Measurements from ENCODE around the gene CATSPERE. TPM values are rescaled to one million over a fixed set of nuclear protein-coding genes. Genes with fewer than 3 reads are reported as not detected.

Gene CATSPERE
- total RNA-seq, 1 experiment from 2014 or later: 1.3 TPM

- no TSS peak for BruUV-seq (replicated peaks)
- H3K4me3 Mint-ChIP-seq (ENCODE audit: low read depth, unreplicated experiment): no peak overlapping the region
- H3K27ac Mint-ChIP-seq (ENCODE audit: unreplicated experiment): no peak overlapping the region
- no peak for DNase-seq
- H3K27me3 Mint-ChIP-seq (ENCODE audit: unreplicated experiment): no peaks in the 10 kb centered on the region
- H3K4me1 Mint-ChIP-seq (ENCODE audit: low read depth, unreplicated experiment): no peaks in the 10 kb centered on the region
- TF ChIP-seq, protein P1, sequence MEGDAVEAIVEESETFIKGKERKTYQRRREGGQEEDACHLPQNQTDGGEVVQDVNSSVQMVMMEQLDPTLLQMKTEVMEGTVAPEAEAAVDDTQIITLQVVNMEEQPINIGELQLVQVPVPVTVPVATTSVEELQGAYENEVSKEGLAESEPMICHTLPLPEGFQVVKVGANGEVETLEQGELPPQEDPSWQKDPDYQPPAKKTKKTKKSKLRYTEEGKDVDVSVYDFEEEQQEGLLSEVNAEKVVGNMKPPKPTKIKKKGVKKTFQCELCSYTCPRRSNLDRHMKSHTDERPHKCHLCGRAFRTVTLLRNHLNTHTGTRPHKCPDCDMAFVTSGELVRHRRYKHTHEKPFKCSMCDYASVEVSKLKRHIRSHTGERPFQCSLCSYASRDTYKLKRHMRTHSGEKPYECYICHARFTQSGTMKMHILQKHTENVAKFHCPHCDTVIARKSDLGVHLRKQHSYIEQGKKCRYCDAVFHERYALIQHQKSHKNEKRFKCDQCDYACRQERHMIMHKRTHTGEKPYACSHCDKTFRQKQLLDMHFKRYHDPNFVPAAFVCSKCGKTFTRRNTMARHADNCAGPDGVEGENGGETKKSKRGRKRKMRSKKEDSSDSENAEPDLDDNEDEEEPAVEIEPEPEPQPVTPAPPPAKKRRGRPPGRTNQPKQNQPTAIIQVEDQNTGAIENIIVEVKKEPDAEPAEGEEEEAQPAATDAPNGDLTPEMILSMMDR (IDR thresholded peaks at IDR 0.05; ENCODE audit: unreplicated experiment): no peak
- CTCF ChIA-PET: no interaction called here
- intact Hi-C loops (cut with micrococcal nuclease; ENCODE audit: unreplicated experiment): no loop called here
- H3K9me3 Mint-ChIP-seq (ENCODE audit: low read depth, unreplicated experiment): no peaks in the 10 kb centered on the region
- H3K36me3 Mint-ChIP-seq (ENCODE audit: insufficient read depth, unreplicated experiment): no peaks in the 10 kb centered on the region
These were observed 52.4 kb downstream of the CATSPERE start for GRCh38 chr1:244513493-244513892.

- TF ChIP-seq, protein P1 (IDR thresholded peaks at IDR 0.05; ENCODE audit: unreplicated experiment): no peak
- Mint-ChIP-seq H3K27ac (ENCODE audit: unreplicated experiment) (no peak overlapping the region), H3K4me1 (ENCODE audit: low read depth, unreplicated experiment) (no peaks in the 10 kb centered on the region), H3K36me3 (ENCODE audit: insufficient read depth, unreplicated experiment) (no peaks in the 10 kb centered on the region), H3K27me3 (ENCODE audit: unreplicated experiment) (no peaks in the 10 kb centered on the region), H3K4me3 (ENCODE audit: low read depth, unreplicated experiment) (no peak overlapping the region), H3K9me3 (ENCODE audit: low read depth, unreplicated experiment) (peaks cover 3% of the 10 kb centered on the region)
- intact Hi-C loops (cut with micrococcal nuclease; ENCODE audit: unreplicated experiment): no loop called here
- DNase-seq: no peak
- no TSS peak for BruUV-seq (replicated peaks)
- CTCF ChIA-PET: no interaction called here
These were observed 54.6 kb downstream of the CATSPERE start for GRCh38 chr1:244515680-244516079.

DNA sequence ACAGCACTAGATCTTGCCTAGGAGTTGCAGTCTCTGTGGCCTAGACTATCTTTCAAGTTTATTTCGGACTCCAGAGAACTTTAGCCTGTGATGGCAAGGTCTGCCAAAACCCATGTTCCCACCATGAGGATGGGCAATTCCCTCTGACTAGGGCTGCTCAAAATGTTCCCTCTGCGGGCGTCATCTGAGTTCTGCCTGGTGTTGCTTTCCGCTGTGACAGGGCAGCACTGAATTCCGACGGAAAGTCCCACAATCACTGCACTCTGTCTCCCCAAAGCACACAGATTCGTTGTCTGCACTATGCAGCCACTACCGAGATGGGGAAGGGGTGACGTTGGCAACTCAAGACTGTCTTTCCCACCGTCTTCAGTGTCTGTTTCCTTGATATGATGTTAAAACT lies 75.2 kb downstream of the CATSPERE start:
- Mint-ChIP-seq H3K27ac (ENCODE audit: unreplicated experiment) (no peak overlapping the region), H3K4me1 (ENCODE audit: low read depth, unreplicated experiment) (no peaks in the 10 kb centered on the region), H3K36me3 (ENCODE audit: insufficient read depth, unreplicated experiment) (no peaks in the 10 kb centered on the region), H3K9me3 (ENCODE audit: low read depth, unreplicated experiment) (peaks cover 3% of the 10 kb centered on the region), H3K4me3 (ENCODE audit: low read depth, unreplicated experiment) (no peak overlapping the region), H3K27me3 (ENCODE audit: unreplicated experiment) (peaks cover 34% of the 10 kb centered on the region)
- intact Hi-C loops (cut with micrococcal nuclease; ENCODE audit: unreplicated experiment): no loop called here
- no peak for DNase-seq
- no TSS peak for BruUV-seq (replicated peaks)
- TF ChIP-seq, protein P1 (IDR thresholded peaks at IDR 0.05; ENCODE audit: unreplicated experiment): no peak
- CTCF ChIA-PET: interaction anchor here (0.6 kb wide), 1 partner anchor 10 kb away, joined by 5 read pairs; no protein-coding TSS in a partner anchor

GRCh38 chr1:244545511-244545910 lies 84.4 kb downstream of the CATSPERE start:
- TF ChIP-seq, protein P1 (IDR thresholded peaks at IDR 0.05; ENCODE audit: unreplicated experiment): no peak
- H3K4me1 Mint-ChIP-seq (ENCODE audit: low read depth, unreplicated experiment): no peaks in the 10 kb centered on the region
- CTCF ChIA-PET: no interaction called here
- no TSS peak for BruUV-seq (replicated peaks)
- no peak overlapping the region for H3K27ac Mint-ChIP-seq (ENCODE audit: unreplicated experiment)
- intact Hi-C loops (cut with micrococcal nuclease; ENCODE audit: unreplicated experiment): no loop called here
- H3K4me3 Mint-ChIP-seq (ENCODE audit: low read depth, unreplicated experiment): no peak overlapping the region
- H3K9me3 Mint-ChIP-seq (ENCODE audit: low read depth, unreplicated experiment): peaks cover 5% of the 10 kb centered on the region
- H3K27me3 Mint-ChIP-seq (ENCODE audit: unreplicated experiment): no peaks in the 10 kb centered on the region
- H3K36me3 Mint-ChIP-seq (ENCODE audit: insufficient read depth, unreplicated experiment): no peaks in the 10 kb centered on the region
- DNase-seq: no peak

Data from Calu3 (cell line).